HEK293 (cell line): ENCODE measurements around the gene STC2.

ENCODE experiments used
- CTCF ChIA-PET: fragments of 350-600 bp; formaldehyde crosslinking; extraction: SDS; loops from one replicate; lab custom pipeline; 2021; ENCODE audit warnings: antibody characterized with exemption; lab: Yijun Ruan, JAX
- POLR2A ChIA-PET: fragments of 300-600 bp; formaldehyde crosslinking; extraction: SDS; loops from one replicate; lab custom pipeline; 2020; ENCODE audit warnings: antibody characterized with exemption, inconsistent platforms; lab: Yijun Ruan, JAX
- H3K27ac ChIP-seq: fragments of 200-500 bp; sonication (Bioruptor generic); 2 replicates; pipeline ENCODE4 v1.5.1; 2014; ENCODE audit warnings: low read depth, low read length, control low read depth, inconsistent platforms; ENCODE audit errors: extremely low read depth
- H3K36me3 ChIP-seq, 2 experiments: fragments of 200-500 bp in 1 of 2; sonication (Bioruptor generic) in 1 of 2; 1 replicate in 1 of 2; 2 replicates in 1 of 2; pipeline ENCODE4 v1.5.1; 2014 to 2017; ENCODE audit warnings: inconsistent platforms in 2 of 2, low read length in 2 of 2; ENCODE audit not compliant: control insufficient read depth in 2 of 2, insufficient read depth in 1 of 2
- H3K4me1 ChIP-seq: fragments of 200-500 bp; sonication (Bioruptor generic); 2 replicates; pipeline ENCODE4 v1.5.1; 2014; ENCODE audit warnings: mild to moderate bottlenecking, low read length, inconsistent platforms; ENCODE audit not compliant: control insufficient read depth, insufficient read depth
- H3K4me3 ChIP-seq: 2 replicates; pipeline ENCODE4 v1.5.1; 2011; ENCODE audit warnings: low read depth, mild to moderate bottlenecking, control low read depth, low read length, moderate library complexity
- H3K9me3 ChIP-seq: fragments of 200-500 bp; sonication (Bioruptor generic); 2 replicates; pipeline ENCODE4 v1.5.1; 2014; ENCODE audit warnings: low read depth, low read length, inconsistent platforms; ENCODE audit not compliant: control insufficient read depth, insufficient read depth
- EGR2 ChIP-seq: fragments of 450-650 bp; formaldehyde crosslinking; IDR thresholded peaks from 2 replicates; pipeline ENCODE4 v1.5.1; 2016; ENCODE audit warnings: low read depth, missing biosample characterization, missing genetic modification characterization
- IKZF3 ChIP-seq: fragments of 450-650 bp; IDR thresholded peaks from 2 replicates; pipeline ENCODE4 v1.5.0; 2018; ENCODE audit warnings: missing biosample characterization, mild to moderate bottlenecking, missing genetic modification characterization, moderate library complexity
- KLF1 ChIP-seq: fragments of 450-650 bp; formaldehyde crosslinking; IDR thresholded peaks from 2 replicates; pipeline ENCODE4 v1.5.1; 2016; ENCODE audit warnings: missing biosample characterization, missing genetic modification characterization
- KLF7 ChIP-seq: fragments of 450-650 bp; formaldehyde crosslinking; IDR thresholded peaks from 2 replicates; pipeline ENCODE4 v1.5.1; 2016; ENCODE audit warnings: missing biosample characterization, missing genetic modification characterization, borderline replicate concordance
- OSR2 ChIP-seq: fragments of 450-650 bp; formaldehyde crosslinking; IDR thresholded peaks from 2 replicates; pipeline ENCODE4 v1.5.1; 2016; ENCODE audit warnings: missing biosample characterization, missing genetic modification characterization
- PRDM1 ChIP-seq: fragments of 450-650 bp; formaldehyde crosslinking; IDR thresholded peaks from 2 replicates; pipeline ENCODE4; 2016; ENCODE audit warnings: missing biosample characterization, missing genetic modification characterization
- YY1 ChIP-seq: fragments of 450-650 bp; formaldehyde crosslinking; IDR thresholded peaks from 2 replicates; pipeline ENCODE4 v1.5.1; 2018; ENCODE audit warnings: missing biosample characterization, missing genetic modification characterization
- ZBTB20 ChIP-seq: fragments of 450-650 bp; formaldehyde crosslinking; IDR thresholded peaks from 2 replicates; pipeline ENCODE4 v1.5.1; 2016; ENCODE audit warnings: missing biosample characterization, missing genetic modification characterization
- ZBTB21 ChIP-seq: fragments of 450-650 bp; formaldehyde crosslinking; IDR thresholded peaks from 2 replicates; pipeline ENCODE4 v1.5.1; 2017; ENCODE audit warnings: missing biosample characterization, missing genetic modification characterization
- ZBTB48 ChIP-seq: fragments of 450-650 bp; formaldehyde crosslinking; IDR thresholded peaks from 2 replicates; pipeline ENCODE4 v1.5.1; 2016; ENCODE audit warnings: missing biosample characterization, missing genetic modification characterization
- ZFHX2 ChIP-seq: fragments of 450-650 bp; formaldehyde crosslinking; conservative IDR thresholded peaks from 2 replicates; pipeline ENCODE4 v1.5.1; 2016; ENCODE audit warnings: missing biosample characterization, missing genetic modification characterization
- ZFP37 ChIP-seq: fragments of 450-650 bp; formaldehyde crosslinking; IDR thresholded peaks from 2 replicates; pipeline ENCODE4 v1.5.1; 2016; ENCODE audit warnings: missing biosample characterization, missing genetic modification characterization
- ZFP69B ChIP-seq: fragments of 450-650 bp; formaldehyde crosslinking; IDR thresholded peaks from 2 replicates; pipeline ENCODE4 v1.5.1; 2016; ENCODE audit warnings: missing biosample characterization, missing genetic modification characterization
- ZIC2 ChIP-seq: fragments of 450-650 bp; formaldehyde crosslinking; IDR thresholded peaks from 2 replicates; pipeline ENCODE4 v1.5.1; 2016; ENCODE audit warnings: missing biosample characterization, missing genetic modification characterization
- ZNF19 ChIP-seq: fragments of 450-650 bp; formaldehyde crosslinking; IDR thresholded peaks from 2 replicates; pipeline ENCODE4; 2016; ENCODE audit warnings: missing biosample characterization, missing genetic modification characterization, low read depth
- ZNF324 ChIP-seq: fragments of 450-650 bp; formaldehyde crosslinking; IDR thresholded peaks from 2 replicates; pipeline ENCODE4 v1.5.1; 2016; ENCODE audit warnings: missing biosample characterization, missing genetic modification characterization
- ZNF426 ChIP-seq: fragments of 450-650 bp; formaldehyde crosslinking; IDR thresholded peaks from 2 replicates; pipeline ENCODE4 v1.5.1; 2017; ENCODE audit warnings: missing biosample characterization, missing genetic modification characterization, mild to moderate bottlenecking, inconsistent platforms, moderate library complexity
- ZNF433 ChIP-seq: fragments of 450-650 bp; formaldehyde crosslinking; IDR thresholded peaks from 2 replicates; pipeline ENCODE4 v1.5.1; 2016; ENCODE audit warnings: missing biosample characterization, missing genetic modification characterization, low read depth
- ZNF544 ChIP-seq: fragments of 450-650 bp; formaldehyde crosslinking; IDR thresholded peaks from 2 replicates; pipeline ENCODE4 v1.5.0; 2017; ENCODE audit warnings: missing biosample characterization, missing genetic modification characterization
- ZNF654 ChIP-seq: fragments of 450-650 bp; formaldehyde crosslinking; IDR thresholded peaks from 2 replicates; pipeline ENCODE4 v1.5.1; 2016; ENCODE audit warnings: low read depth, missing biosample characterization, missing genetic modification characterization
- ZNF747 ChIP-seq: fragments of 450-650 bp; formaldehyde crosslinking; IDR thresholded peaks from 2 replicates; pipeline ENCODE4 v1.5.1; 2016; ENCODE audit warnings: missing biosample characterization, missing genetic modification characterization
- ZNF785 ChIP-seq: fragments of 450-650 bp; formaldehyde crosslinking; IDR thresholded peaks from 2 replicates; pipeline ENCODE4 v1.5.1; 2016; ENCODE audit warnings: missing biosample characterization, missing genetic modification characterization
- ZSCAN16 ChIP-seq: fragments of 450-650 bp; formaldehyde crosslinking; IDR thresholded peaks from 2 replicates; pipeline ENCODE4 v1.5.1; 2016; ENCODE audit warnings: missing biosample characterization, missing genetic modification characterization
- TF ChIP-seq, protein P1 (sequence below): fragments of 450-650 bp; formaldehyde crosslinking; IDR thresholded peaks from 2 replicates; pipeline ENCODE4 v1.5.1; 2016; ENCODE audit warnings: missing biosample characterization, missing genetic modification characterization
- TF ChIP-seq, protein P2 (sequence below): fragments of 450-650 bp; formaldehyde crosslinking; IDR thresholded peaks from 2 replicates; pipeline ENCODE4 v1.5.1; 2017; ENCODE audit warnings: missing biosample characterization, missing genetic modification characterization

STC2 gene

DNA sequence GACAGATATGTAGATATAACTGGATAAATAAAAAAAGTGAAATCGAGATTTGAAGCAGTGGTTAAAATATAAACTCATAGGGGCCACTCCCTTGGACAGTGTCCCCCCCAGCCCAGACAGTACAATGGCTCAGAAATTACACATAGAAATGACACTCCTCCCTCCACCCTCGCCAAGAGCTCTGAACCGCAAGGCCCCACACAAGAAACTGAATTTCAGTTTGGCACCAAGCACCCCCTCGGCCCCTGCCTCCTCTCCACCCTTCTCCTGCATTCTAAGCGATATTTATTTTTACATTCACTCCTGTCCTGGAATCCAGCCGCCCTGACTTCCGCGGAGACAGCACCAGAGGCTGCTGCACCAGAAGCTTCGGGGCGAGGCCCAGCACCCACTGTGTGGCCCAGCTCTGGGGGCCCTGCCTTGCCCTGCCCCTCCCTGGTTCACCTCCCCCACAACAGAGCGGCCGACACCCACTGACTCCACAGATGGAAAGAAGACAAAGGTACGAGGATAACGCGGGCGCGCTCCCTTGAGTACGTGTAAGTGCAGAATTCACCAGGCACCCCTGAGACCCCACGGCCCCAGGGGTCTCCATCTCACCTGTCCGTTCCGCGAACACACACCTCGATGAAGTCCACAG, 11.0 kb downstream of the STC2 start:
- Histone ChIP-seq H3K27ac (peak overlapping the region; percentile 8; the same call in 1 of the 2 replicates), H3K36me3 (peaks cover 10 to 51% of the 10 kb centered on the region in 2 experiments; a peak in 2 of 3 replicates), H3K4me3 (no peak overlapping the region), H3K4me1 (peaks cover 20% of the 10 kb centered on the region), H3K9me3 (no peaks in the 10 kb centered on the region)
- ChIA-PET CTCF (interaction anchor here (0.5 to 2.0 kb wide), 4 partner anchors 10 to 265 kb away, joined by 3 to 8 read pairs (median 4); partner anchors contain the start of gene STC2), POLR2A (interaction anchor here (4.2 to 7.7 kb wide), 2 partner anchors 11 to 22 kb away, joined by 20 to 134 read pairs; partner anchors contain the start of gene STC2)
- peak; percentile 91 for TF ChIP-seq KLF1
- peak; percentile 51; the same call in 1 of the 2 replicates for TF ChIP-seq OSR2
- TF ChIP-seq ZNF426, result no peak
- TF ChIP-seq KLF7, result peak; percentile 75
- TF ChIP-seq, protein P1, sequence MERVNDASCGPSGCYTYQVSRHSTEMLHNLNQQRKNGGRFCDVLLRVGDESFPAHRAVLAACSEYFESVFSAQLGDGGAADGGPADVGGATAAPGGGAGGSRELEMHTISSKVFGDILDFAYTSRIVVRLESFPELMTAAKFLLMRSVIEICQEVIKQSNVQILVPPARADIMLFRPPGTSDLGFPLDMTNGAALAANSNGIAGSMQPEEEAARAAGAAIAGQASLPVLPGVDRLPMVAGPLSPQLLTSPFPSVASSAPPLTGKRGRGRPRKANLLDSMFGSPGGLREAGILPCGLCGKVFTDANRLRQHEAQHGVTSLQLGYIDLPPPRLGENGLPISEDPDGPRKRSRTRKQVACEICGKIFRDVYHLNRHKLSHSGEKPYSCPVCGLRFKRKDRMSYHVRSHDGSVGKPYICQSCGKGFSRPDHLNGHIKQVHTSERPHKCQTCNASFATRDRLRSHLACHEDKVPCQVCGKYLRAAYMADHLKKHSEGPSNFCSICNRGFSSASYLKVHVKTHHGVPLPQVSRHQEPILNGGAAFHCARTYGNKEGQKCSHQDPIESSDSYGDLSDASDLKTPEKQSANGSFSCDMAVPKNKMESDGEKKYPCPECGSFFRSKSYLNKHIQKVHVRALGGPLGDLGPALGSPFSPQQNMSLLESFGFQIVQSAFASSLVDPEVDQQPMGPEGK (tag by site-specific recombination), result peak; percentile 67
- 0 out of 2 replicates have a peak, but pooled peaks have one; percentile 24 for TF ChIP-seq ZFHX2 (tag by site-specific recombination)
- TF ChIP-seq, protein P2, sequence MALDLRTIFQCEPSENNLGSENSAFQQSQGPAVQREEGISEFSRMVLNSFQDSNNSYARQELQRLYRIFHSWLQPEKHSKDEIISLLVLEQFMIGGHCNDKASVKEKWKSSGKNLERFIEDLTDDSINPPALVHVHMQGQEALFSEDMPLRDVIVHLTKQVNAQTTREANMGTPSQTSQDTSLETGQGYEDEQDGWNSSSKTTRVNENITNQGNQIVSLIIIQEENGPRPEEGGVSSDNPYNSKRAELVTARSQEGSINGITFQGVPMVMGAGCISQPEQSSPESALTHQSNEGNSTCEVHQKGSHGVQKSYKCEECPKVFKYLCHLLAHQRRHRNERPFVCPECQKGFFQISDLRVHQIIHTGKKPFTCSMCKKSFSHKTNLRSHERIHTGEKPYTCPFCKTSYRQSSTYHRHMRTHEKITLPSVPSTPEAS (tag by site-specific recombination), result no peak
- TF ChIP-seq YY1 (tag by site-specific recombination), result no peak
- TF ChIP-seq ZNF747 (tag by site-specific recombination), result no peak
- 0 out of 2 replicates have a peak, but pooled peaks have one; percentile 19 for TF ChIP-seq ZBTB48 (tag by site-specific recombination)
- peak; percentile 31; the same call in 1 of the 2 replicates for TF ChIP-seq ZBTB20 (tag by site-specific recombination)
- no peak for TF ChIP-seq ZSCAN16 (tag by site-specific recombination)
- TF ChIP-seq ZNF324 (tag by site-specific recombination), result no peak
- no peak for TF ChIP-seq ZNF544
- TF ChIP-seq EGR2, result 0 out of 2 replicates have a peak, but pooled peaks have one; percentile 26
- no peak for TF ChIP-seq ZNF785 (tag by site-specific recombination)
- no peak for TF ChIP-seq ZNF433 (tag by site-specific recombination)

DNA sequence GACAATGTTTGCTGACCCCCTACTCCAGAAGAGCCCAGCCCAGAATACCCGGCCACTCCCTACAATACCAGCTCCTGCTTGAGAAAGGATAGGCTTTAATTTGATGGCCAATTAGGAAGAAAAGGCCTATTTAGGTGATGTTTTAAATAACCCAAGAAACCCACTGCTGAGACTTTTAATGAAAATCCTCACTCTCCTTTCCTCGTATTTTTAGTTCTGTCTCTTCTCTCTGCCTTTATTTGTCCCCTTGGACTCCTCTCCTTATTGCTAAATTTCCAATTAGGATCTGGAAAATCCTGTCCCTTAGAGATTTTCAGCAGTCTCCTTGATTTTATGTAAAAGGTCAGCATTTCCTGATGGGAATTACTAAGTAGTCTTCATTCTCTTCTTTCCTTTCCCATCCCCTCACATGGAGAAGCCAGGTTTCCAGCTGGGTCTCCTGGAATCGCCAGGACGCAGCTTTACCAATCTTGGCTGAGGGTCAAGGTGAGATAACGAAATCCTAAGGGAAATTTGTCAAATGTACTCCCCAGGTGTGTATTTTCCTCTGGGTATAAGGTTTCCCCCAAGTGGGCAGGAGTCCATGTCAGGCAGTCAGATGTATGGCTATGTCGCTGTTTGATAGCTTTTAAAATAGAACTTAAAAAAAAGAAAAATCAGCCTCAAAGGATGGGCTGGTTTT, 11.7 kb downstream of the STC2 start:
- Histone ChIP-seq H3K36me3 (peaks cover 10 to 43% of the 10 kb centered on the region in 2 experiments; a peak in 2 of 3 replicates), H3K4me3 (no peak overlapping the region)

More for the DNA sequence above, 11.7 kb downstream of the STC2 start:
- peaks cover 20% of the 10 kb centered on the region for H3K4me1 ChIP-seq
- no peak for TF ChIP-seq ZFP37 (tag by site-specific recombination)
- TF ChIP-seq PRDM1 (tag by site-specific recombination), result 0 out of 2 replicates have a peak, but pooled peaks have one; percentile 5
- TF ChIP-seq ZNF19 (tag by site-specific recombination), result no peak
- TF ChIP-seq IKZF3 (tag by site-specific recombination), result peak; percentile 91
- no peak for TF ChIP-seq ZFP69B (tag by site-specific recombination)
- no peak for TF ChIP-seq ZBTB21 (tag by site-specific recombination)
- peak; percentile 53 for TF ChIP-seq ZIC2 (tag by site-specific recombination)
- no peak for TF ChIP-seq ZNF654 (tag by site-specific recombination)
- CTCF ChIA-PET, result interaction anchor here (1.1 to 3.3 kb wide), 5 partner anchors 11 to 25 kb away, joined by 4 to 17 read pairs (median 5); partner anchors contain the start of gene STC2
- no peaks in the 10 kb centered on the region for H3K9me3 ChIP-seq
- POLR2A ChIA-PET, result interaction anchor here (1.2 to 7.7 kb wide), 4 partner anchors 11 to 21 kb away, joined by 4 to 134 read pairs (median 16); partner anchors contain the start of gene STC2
- H3K27ac ChIP-seq, result peak overlapping the region; percentile 74
